SK-N-SH (cell line): ENCODE data around the gene TCF7L2.

Experiments used
- TEAD4 ChIP-seq: IDR thresholded peaks from 2 replicates; pipeline ENCODE4 v1.4.0; 2012; ENCODE audit warnings: mild to moderate bottlenecking, borderline replicate concordance; ENCODE audit not compliant: insufficient read depth
- TF ChIP-seq, protein P1 (sequence below): fragments of 200-600 bp; sonication (generic); IDR thresholded peaks from 2 replicates; pipeline ENCODE4 v1.6.1; 2017; ENCODE audit warnings: antibody characterized with exemption, mild to moderate bottlenecking, moderate library complexity

- TF ChIP-seq TEAD4 = no peak
- TF ChIP-seq, protein P1, sequence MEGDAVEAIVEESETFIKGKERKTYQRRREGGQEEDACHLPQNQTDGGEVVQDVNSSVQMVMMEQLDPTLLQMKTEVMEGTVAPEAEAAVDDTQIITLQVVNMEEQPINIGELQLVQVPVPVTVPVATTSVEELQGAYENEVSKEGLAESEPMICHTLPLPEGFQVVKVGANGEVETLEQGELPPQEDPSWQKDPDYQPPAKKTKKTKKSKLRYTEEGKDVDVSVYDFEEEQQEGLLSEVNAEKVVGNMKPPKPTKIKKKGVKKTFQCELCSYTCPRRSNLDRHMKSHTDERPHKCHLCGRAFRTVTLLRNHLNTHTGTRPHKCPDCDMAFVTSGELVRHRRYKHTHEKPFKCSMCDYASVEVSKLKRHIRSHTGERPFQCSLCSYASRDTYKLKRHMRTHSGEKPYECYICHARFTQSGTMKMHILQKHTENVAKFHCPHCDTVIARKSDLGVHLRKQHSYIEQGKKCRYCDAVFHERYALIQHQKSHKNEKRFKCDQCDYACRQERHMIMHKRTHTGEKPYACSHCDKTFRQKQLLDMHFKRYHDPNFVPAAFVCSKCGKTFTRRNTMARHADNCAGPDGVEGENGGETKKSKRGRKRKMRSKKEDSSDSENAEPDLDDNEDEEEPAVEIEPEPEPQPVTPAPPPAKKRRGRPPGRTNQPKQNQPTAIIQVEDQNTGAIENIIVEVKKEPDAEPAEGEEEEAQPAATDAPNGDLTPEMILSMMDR = no peak
Measured at GRCh38 chr10:112932658-112933057, 17.4 kb upstream of the TCF7L2 start.
